ENCODE data around the gene TARP.

Gene TARP

DNA sequence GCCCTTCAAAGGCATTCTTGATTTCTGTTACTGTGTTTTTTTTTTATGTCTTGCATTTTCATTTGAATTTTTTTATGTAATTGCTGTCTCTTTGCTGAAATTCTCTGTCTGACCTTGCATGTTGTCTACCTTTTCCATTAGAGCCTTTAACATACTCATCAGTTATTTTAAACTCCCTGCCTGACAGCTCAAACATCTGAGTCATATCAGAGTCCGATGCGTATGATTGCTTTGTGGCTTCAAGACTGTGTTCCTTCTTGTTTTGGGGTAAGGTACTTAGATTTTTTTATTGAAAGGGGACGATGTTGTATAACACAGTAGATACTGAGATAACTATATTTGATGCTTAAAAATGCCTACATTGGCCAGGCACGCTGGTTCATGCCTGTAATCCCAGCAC, 9.7 kb upstream of the TARP start:
- ChIA-PET CTCF (no interaction called here), POLR2A (ENCODE audit: unreplicated experiment) (no interaction called here)
- no peak overlapping the region for H4K91ac ChIP-seq (ENCODE audit: insufficient read depth, low read depth, low read length)
- H3K14ac ChIP-seq (replicated peaks; ENCODE audit: low read depth, low read length) = no peak overlapping the region
- H3K4me2 ChIP-seq (ENCODE audit: low read depth, low read length) = no peak overlapping the region
- no peak overlapping the region for H3K23ac ChIP-seq (ENCODE audit: low read depth, low read length)
- H3K56ac ChIP-seq (ENCODE audit: extremely low read depth, insufficient read depth, low read length) = no peak overlapping the region
- no peak overlapping the region for H2AFZ ChIP-seq (replicated peaks; ENCODE audit: low read length, poor library complexity)
- H3K4ac ChIP-seq (ENCODE audit: low read depth, low read length) = no peak overlapping the region
- H3K79me1 ChIP-seq (ENCODE audit: low read depth in 1 of 2, low read length in 2 of 2) = no peaks in the 10 kb centered on the region
- BruUV-seq (replicated peaks) = no TSS peak
- no peak overlapping the region for H4K5ac ChIP-seq (ENCODE audit: low read depth, low read length)
- 50% methylated on average over 1 of the region's 4 CpGs; no CpG with 5 or more reads in 1 of the 2 experiments for WGBS, 2 experiments (ENCODE audit: extremely low coverage in 2 of 2, insufficient read length in 1 of 2)
- H3K9me1 ChIP-seq (ENCODE audit: insufficient read depth, low read length) = no peaks in the 10 kb centered on the region
- H3K9me3 ChIP-seq (ENCODE audit: control insufficient read depth, insufficient read depth, low read length) = no peaks in the 10 kb centered on the region
- H3K36me3 ChIP-seq (ENCODE audit: control insufficient read depth, insufficient read depth, low read length) = no peaks in the 10 kb centered on the region
- H2BK15ac ChIP-seq (ENCODE audit: low read depth, low read length) = no peak overlapping the region
- H2AK5ac ChIP-seq (ENCODE audit: low read depth, low read length) = no peak overlapping the region
- no peak for DNase-seq
- H2BK120ac ChIP-seq (ENCODE audit: low read depth, low read length) = no peak overlapping the region
- no peak overlapping the region for H3K4me3 ChIP-seq (ENCODE audit: insufficient read depth, low read depth, low read length)
- ATAC-seq (ENCODE audit: low read depth) = no peak
- no peak overlapping the region for H3K18ac ChIP-seq (ENCODE audit: low read depth, low read length)
- 0 out of 2 replicates have a peak, but pooled peaks cover 2% of the 10 kb centered on the region for H3K27me3 ChIP-seq (ENCODE audit: control insufficient read depth, insufficient read depth, low read length)
- intact Hi-C loops (cut with micrococcal nuclease) = no loop called here
- H3K4me1 ChIP-seq (ENCODE audit: control insufficient read depth, insufficient read depth, low read length) = no peaks in the 10 kb centered on the region
- in situ Hi-C loops (cut with MboI; ENCODE audit: low sequenced_read_pairs) = no loop called here
- H4K20me1 ChIP-seq (ENCODE audit: insufficient read depth, low read length) = no peaks in the 10 kb centered on the region
- H3K27ac ChIP-seq (ENCODE audit: insufficient read depth, low read length) = no peak overlapping the region
- no peak overlapping the region for H4K8ac ChIP-seq (ENCODE audit: low read depth in 2 of 2, low read length in 2 of 2)
- TF ChIP-seq RFX5 (IDR thresholded peaks at IDR 0.05; ENCODE audit: low read depth, low read length) (no peak), RCOR1 (IDR thresholded peaks at IDR 0.05; ENCODE audit: insufficient replicate concordance, low read length) (no peak), RAD21 (IDR thresholded peaks at IDR 0.05; ENCODE audit: low read length) (no peak), SMC3 (IDR thresholded peaks at IDR 0.05; ENCODE audit: low read depth, low read length) (no peak), FOS (IDR thresholded peaks at IDR 0.05; ENCODE audit: low read depth, low read length) (no peak), CHD1 (IDR thresholded peaks at IDR 0.05; ENCODE audit: low read depth, low read length) (no peak), MAZ (IDR thresholded peaks at IDR 0.05; ENCODE audit: borderline replicate concordance, low read depth, low read length) (no peak), CEBPB (IDR thresholded peaks at IDR 0.05; ENCODE audit: low read depth, low read length) (no peak), POLR2A (IDR thresholded peaks at IDR 0.05; ENCODE audit: low read depth, low read length) (no peak), MAFK (IDR thresholded peaks at IDR 0.05; ENCODE audit: low read depth, low read length) (no peak), NFE2L2 (IDR thresholded peaks at IDR 0.05; ENCODE audit: low read depth, low read length) (no peak), BHLHE40 (IDR thresholded peaks at IDR 0.05; ENCODE audit: low read depth, low read length) (no peak)
- TF ChIP-seq, protein P1, sequence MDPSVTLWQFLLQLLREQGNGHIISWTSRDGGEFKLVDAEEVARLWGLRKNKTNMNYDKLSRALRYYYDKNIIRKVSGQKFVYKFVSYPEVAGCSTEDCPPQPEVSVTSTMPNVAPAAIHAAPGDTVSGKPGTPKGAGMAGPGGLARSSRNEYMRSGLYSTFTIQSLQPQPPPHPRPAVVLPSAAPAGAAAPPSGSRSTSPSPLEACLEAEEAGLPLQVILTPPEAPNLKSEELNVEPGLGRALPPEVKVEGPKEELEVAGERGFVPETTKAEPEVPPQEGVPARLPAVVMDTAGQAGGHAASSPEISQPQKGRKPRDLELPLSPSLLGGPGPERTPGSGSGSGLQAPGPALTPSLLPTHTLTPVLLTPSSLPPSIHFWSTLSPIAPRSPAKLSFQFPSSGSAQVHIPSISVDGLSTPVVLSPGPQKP (IDR thresholded peaks at IDR 0.05; ENCODE audit: borderline replicate concordance, low read depth, low read length) = no peak
- TF ChIP-seq, protein P2, sequence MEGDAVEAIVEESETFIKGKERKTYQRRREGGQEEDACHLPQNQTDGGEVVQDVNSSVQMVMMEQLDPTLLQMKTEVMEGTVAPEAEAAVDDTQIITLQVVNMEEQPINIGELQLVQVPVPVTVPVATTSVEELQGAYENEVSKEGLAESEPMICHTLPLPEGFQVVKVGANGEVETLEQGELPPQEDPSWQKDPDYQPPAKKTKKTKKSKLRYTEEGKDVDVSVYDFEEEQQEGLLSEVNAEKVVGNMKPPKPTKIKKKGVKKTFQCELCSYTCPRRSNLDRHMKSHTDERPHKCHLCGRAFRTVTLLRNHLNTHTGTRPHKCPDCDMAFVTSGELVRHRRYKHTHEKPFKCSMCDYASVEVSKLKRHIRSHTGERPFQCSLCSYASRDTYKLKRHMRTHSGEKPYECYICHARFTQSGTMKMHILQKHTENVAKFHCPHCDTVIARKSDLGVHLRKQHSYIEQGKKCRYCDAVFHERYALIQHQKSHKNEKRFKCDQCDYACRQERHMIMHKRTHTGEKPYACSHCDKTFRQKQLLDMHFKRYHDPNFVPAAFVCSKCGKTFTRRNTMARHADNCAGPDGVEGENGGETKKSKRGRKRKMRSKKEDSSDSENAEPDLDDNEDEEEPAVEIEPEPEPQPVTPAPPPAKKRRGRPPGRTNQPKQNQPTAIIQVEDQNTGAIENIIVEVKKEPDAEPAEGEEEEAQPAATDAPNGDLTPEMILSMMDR (conservative IDR thresholded peaks at IDR 0.05; ENCODE audit: low read depth, low read length) = no peak
- TF ChIP-seq, protein P3, sequence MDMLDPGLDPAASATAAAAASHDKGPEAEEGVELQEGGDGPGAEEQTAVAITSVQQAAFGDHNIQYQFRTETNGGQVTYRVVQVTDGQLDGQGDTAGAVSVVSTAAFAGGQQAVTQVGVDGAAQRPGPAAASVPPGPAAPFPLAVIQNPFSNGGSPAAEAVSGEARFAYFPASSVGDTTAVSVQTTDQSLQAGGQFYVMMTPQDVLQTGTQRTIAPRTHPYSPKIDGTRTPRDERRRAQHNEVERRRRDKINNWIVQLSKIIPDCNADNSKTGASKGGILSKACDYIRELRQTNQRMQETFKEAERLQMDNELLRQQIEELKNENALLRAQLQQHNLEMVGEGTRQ (IDR thresholded peaks at IDR 0.05; ENCODE audit: low read depth, low read length) = no peak
- dilution Hi-C loops (cut with HindIII; ENCODE audit: low sequenced_read_pairs, unreplicated experiment) = no loop called here
- no peak overlapping the region for H3K9ac ChIP-seq (ENCODE audit: low read depth, low read length)
- H2AK9ac ChIP-seq (replicated peaks; ENCODE audit: low read depth, low read length, poor library complexity) = no peak overlapping the region
- H2BK5ac ChIP-seq (ENCODE audit: low read depth, low read length, poor library complexity, severe bottlenecking) = no peak overlapping the region
- H2BK20ac ChIP-seq (ENCODE audit: low read depth, low read length) = no peak overlapping the region
